ENCODE data around the gene FGFRL1.

GRCh38 chr4:1058997-1059665 is 47.7 kb downstream of the FGFRL1 start:
- TF ChIP-seq CTCF (IDR thresholded peaks at IDR 0.05 in 8 of 11, conservative IDR thresholded peaks at IDR 0.05 in 3 of 11) = no peak
- no peak for TF ChIP-seq POLR2A (IDR thresholded peaks at IDR 0.05)

Measured in spleen (tissue), 7 donors.